ENCODE results near the gene MRPL36.
"Not testable (repeated sequence)": the region's sequence is repeated elsewhere in the genome, so short reads cannot be mapped to it uniquely, and the experiment has no call there.

The MRPL36 gene

DNA sequence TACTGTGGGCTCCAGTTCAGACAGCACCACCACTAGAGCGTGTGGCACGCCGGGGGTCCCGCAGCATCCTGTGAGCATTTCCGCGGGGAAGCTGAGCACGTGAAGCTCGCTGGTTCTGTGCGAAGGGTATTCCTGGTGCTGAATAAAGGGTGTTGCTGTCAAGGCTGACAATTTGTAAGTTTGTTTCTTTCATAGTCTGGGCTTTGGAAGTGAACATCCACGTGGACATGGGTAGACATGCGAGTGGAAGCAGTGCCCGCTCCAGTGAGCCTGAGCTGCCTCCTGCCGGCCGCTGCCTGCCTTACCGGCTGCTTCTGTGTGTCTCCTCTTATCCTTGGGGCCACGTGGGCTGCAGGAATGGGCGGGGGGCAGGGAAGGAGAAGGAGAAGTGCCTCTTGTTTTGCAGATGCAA, 16.2 kb upstream of the MRPL36 start:
- no peak for DNase-seq (ENCODE audit: low spot score)

DNA sequence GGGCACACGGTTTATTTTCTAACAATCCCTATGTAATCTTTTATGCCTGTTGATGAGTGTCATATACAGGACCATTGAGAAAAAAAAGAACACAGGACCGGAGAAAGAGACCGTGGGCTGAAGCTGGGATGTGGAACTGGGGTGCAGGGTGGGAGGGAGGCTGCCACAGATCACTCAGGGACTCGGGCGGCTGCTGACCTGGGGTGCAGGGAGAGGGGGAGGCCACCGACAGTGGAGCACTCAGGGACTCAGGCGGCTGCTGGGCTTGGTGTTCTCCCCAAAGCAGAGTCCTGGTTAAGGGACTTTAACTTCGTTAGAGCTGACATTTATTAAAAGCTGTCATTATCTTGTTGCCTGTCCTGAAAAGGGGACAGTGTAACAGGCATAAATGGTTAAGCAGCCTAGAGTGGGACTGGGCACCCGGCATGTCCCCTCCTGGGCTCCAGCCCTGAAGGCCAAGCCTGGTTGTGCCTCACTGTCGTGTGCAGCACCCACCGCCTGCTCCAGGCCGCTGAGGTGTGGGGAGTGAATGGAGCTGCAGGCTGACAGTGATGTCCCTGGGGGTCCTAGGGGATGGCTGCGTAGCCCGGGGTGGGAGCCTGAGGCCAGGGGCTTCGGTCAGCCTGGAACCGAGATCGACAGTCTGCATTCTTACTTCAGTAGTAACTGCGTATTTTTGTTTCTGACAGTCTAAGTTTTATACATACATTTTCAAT, 15.6 kb upstream of the MRPL36 start:
- DNase-seq (ENCODE audit: low spot score) = no peak

DNA sequence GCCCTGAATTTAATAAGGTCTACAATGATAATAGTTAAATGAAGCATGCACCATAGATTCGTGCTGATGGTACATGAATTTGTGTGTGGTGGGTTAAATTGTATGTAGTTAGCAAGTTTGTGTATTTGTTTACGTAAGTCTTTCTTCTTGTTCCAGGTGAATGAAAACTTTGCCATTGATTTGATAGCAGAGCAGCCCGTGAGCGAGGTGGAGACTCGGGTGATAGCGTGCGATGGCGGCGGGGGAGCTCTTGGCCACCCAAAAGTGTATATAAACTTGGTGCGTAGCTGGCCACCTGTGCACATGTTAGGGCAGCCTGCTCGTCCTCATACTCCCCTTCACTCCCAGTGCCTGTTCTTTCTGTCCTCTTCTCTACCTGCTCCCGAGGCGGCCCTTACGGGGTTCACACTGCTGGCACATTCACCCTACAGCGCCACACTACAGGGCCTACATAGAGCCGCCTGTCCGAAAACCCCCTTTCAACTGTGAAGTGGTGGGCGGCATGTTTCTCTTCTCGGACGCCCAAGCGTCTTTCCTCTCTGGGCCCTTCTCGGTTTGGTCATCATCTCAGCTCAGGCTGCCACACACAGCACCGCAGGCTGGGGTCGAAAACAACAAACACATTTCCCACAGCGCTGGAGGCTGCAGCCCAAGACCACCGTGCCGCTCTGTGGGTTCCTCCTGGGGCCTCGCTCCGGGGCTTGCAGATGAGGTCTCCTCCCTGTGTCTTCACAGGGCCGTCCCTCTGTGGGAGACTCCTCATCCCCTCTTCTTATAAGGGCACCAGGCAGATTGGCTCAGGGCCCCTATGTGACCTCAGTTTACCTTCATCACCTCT, 14.8 kb upstream of the MRPL36 start:
- no peak for DNase-seq (ENCODE audit: low spot score)

DNA sequence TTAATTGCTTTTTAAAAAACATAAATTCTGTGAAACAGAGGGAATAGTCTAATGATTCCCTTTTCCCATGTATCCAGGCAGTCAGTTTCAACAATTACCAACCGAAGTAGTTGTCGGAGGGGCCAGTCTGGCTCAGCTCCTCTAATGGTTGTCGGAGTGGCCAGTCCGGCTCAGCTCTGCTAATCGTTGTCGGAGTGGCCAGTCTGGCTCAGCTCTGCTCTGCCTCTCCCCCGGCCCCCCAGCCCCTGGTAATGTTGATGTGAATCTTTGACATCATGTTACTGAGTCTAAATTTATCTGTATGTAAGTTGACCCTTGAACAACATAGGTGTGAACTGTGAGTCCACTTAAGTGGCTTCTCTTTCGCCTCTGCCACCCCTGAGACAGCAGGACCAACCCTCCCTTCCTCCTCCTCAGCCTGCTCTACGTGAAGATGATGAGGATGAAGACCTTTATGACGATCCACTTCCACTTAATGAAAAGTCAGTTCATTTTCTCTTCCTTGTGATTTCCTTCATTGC, 11.0 kb upstream of the MRPL36 start:
- DNase-seq (ENCODE audit: low spot score) = no peak

DNA sequence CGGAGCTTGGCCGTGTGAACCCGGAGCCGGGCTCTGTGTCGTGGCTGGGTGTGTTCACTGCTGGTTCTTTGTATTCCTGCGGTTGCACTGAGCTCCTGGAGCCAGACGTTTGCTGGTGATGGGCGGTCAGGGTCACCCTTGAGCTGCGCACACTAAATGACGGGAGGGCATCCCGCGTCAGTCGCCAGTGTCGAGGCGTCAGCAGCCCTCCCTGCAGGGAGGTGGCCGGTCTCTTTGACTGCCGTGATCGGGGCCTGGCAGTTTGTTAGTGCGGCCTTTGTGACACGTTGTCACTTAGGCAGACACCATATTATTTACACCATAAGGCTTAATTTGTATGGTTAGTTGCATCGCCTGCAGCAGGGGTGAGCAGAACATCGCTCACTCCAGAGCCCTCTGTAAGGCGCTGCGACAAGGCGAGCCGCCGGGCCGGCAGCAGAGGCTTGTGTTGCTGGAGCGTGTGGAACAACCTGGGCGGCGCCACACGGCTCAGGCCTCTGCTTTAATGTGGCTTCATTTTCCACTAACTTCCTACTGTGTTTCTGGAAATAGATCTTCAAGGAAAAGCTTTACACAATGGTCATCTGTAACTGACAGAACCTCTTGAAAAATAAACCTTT, 9.9 kb upstream of the MRPL36 start:
- DNase-seq (ENCODE audit: low spot score) = no peak

DNA sequence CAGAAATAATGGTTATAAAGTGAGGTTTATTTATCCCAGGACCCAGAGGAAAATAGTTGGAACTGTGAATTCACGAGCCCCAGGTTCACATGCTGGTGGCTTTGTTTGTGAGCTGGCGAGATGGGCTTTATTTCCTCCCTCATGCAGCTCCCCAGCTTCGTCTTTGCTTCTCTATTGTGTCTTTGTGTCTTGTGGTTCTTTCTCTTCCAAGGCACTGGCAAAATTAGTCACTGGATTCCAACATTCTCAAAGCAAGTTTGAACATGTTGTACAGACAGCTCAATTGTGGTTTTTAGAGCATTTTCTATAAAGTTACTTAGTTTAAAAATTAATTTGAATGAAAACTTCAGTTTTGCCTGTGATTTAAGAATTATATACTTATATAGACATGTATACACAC, 8.8 kb upstream of the MRPL36 start:
- DNase-seq (ENCODE audit: low spot score) = no peak

DNA sequence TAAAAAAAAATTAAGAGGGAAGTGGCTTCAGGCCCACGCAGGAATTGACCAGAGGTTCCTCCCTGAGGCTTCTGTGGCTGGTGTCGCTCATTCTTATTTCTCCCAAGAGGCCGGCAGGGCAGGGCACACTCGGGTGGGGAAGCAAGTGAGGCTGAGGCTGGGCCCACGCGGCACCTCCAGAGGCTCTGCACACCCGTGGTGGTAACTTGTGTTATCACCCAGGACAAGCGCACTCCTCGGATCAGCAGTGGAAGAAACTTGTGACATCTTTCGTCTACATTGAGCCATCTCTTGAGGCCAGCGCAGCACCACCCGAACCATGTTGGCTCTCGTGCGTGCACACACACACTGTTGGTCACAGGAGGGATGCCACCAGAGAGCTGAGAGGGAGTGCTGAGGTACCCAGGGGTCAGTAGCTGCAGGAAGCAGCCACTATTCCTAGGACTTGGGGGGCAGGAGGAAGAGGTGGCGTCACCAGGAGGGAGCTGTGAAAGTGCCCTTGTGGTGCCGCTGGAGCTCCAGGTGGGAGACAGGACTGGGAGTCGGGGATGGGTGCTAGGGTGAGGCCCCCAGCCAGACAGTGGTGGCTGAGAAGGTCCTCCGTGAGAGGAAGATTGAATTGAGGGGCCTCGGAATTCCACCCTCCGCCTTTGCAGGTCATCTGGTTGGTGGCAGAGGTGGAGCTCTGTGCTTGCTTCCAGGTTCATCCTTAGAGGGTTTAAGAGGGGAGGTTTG, 8.0 kb upstream of the MRPL36 start:
- no peak for DNase-seq (ENCODE audit: low spot score)

DNA sequence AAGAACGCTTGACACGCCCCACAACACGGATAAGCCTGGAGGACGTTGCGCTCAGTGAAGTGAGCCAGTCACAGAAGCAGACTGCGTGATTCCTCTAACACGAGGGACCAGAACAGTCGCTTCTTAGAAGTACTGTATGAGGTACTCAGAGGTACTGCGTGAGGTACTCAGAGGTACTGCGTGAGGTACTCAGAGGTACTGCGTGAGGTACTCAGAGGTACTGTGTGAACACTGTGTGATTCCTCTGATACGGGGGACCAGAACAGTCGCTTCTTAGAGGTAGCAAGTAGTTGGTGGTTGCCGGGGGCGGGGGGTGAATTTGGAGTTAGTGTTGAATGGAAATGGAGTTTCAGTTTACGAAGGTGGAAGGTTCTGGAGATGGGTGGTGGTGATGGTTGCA, 7.3 kb upstream of the MRPL36 start:
- DNase-seq (ENCODE audit: low spot score) = no peak

DNA sequence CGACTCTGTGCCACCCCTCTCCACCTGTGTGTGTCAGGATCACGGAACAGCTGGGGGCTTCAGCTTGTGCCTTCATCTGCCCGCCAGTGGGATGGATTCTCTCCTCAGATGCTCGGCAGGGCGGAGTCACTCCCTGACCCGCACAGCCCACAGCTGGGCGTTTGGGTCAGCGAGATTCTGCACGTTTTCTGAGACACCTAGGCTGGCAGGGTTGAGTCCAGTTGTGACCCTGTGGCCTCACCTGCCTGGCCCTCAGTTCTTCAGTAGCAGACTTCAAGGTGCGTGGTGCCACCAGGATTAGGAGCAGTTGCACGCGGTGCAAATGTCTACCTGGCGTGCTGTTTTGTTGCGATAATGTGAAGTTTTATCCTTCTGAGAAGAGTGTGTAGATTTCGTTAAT, 6.6 kb upstream of the MRPL36 start:
- no peak for DNase-seq (ENCODE audit: low spot score)

DNA sequence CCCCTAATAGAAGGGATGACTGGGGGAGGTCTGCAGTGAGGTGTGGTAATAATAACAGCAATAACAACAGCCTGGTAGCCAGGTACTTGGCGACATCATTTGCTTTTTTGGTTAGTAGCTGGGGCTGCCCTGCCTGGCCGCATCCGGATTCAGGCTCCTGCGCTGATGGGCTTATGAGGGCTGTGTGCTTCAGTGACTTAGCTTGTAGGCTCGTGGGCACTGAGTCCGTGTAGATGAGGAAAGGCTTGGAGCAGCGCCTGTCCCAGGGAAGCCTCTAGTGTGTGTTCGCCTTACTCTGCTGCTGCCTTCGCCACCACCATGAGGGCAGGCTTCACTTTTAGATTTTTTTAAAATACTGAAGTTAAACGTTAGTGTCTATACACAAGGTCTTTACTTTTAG, 6.1 kb upstream of the MRPL36 start:
- DNase-seq (ENCODE audit: low spot score) = no peak

DNA sequence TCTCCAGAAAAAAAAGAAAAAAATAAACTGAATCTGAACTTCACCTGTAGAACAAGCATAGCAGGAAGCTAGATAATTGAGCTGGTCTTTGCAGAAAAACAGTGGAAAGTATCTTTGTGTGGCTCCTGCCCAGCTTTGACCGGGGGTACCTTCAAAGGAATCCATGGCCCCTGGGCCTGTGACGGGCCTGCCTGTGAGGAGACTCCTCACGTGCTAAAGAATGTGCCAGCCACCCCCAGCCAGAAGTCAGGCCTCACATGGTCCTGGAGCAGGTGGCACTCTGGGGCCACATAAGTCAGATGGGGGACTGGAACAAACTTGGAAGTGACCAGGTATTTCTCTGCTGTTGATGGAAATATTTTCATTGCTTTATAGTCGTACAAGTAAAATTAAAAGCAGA, 5.7 kb upstream of the MRPL36 start:
- DNase-seq (ENCODE audit: low spot score) = no peak

DNA sequence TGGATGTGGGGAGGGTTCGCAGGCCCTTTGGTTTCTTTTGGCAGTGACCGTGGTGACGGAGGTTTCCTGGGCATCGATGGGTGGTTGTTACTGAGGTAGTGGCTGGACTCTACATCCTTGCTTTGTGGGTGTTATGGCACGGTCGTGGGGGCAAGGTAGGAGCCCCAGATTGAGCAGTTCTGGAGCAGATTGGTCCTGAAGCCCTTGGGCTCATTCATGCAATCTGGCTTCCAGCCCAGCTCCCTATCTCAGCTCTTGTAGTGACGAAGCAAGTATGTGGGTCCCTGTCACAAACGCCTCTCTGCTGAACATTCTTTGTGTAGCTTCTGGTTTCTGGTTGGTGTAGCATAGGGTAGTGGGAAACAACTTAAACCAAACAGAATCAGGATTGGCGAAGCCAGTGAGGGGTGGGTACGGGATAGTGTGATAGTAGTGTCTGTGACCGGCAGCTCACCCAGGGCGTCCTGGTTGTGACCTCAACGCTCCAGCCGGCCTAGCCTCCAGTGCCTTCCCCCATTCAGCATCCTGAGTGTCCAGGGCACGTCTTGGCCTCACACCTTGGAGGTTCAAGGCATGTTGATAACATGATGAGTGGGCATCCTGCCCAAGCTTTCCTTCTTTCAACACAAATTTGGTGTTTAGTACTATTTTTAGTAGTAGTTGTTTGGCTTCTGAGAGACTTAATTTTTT, 4.5 kb upstream of the MRPL36 start:
- no peak for DNase-seq (ENCODE audit: low spot score)

DNA sequence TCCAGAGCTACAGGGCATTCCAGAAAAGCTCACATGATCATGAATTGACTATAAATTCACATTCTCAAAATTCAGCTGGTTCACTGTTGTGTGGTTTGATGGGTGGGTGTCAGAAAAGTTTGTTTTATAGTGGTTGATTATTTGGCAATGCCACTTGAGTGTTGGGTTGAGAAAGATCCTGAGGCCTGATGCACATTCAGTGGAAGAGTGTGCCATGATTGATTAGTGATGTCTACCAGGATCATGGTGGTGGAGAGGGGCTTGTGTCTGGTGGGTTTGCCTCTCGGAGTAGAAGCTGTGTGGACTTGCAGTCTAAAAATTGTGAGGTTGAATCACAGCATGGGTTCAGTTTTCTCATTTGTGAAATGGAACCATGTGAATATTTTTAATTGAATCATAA, 3.6 kb upstream of the MRPL36 start:
- DNase-seq (ENCODE audit: low spot score) = no peak

DNA sequence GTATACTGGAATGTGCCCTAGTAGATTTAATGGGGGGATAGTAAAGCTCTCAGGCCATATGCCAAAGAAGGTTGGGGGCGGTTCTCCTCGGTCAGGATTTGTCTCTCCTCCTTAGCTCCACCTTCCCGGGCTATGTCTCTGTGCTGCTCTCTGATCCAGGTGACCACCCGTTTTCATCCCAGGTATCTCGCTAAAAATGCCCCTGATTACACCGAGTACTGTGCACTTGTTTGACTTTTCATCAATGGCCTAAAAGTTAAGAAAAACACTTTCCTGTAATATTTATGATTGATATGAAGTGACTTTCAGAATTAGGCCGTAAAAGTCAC, 2.3 kb upstream of the MRPL36 start:
- DNase-seq (ENCODE audit: low spot score) = no peak

DNA sequence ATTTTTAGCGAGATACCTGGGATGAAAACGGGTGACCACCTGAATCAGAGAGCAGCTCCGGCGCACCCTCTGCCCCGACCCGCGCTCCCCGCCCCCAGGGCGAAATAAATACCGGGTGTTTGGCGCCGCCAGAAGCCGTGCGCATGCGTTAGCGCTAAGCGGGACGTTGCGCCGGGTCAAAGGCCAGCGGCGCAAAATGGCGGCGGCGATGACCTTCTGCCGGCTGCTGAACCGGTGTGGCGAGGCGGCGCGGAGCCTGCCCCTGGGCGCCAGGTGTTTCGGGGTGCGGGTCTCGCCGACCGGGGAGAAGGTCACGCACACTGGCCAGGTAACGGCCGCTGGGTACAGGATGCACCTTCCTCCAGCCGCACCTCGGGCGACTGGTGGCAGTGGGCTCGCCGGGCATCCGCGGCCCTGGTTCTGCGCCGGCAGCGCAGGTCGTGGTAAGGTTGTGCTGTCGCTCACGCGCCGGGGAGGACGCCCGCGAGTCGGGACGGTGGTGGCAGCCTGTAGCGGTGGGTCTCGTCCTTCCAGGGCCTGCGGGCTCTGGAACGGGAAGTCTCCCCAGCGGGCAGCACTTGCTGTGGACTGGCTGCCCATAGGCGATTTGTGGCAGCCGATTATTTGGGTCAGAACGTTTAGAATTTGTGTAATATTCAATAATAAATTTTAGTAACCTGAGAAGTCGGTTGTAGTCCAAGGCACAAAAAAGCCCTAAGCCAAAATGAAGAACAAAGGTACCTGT, 1.8 kb upstream of the MRPL36 start, which contains the start of gene NDUFS6:
Gene NDUFS6 (plus strand): TSS at position 186 of the 745 bp plus-strand sequence. CDS start 11 bp downstream, at position 197.
- peak; percentile 75 for DNase-seq (ENCODE audit: low spot score)

DNA sequence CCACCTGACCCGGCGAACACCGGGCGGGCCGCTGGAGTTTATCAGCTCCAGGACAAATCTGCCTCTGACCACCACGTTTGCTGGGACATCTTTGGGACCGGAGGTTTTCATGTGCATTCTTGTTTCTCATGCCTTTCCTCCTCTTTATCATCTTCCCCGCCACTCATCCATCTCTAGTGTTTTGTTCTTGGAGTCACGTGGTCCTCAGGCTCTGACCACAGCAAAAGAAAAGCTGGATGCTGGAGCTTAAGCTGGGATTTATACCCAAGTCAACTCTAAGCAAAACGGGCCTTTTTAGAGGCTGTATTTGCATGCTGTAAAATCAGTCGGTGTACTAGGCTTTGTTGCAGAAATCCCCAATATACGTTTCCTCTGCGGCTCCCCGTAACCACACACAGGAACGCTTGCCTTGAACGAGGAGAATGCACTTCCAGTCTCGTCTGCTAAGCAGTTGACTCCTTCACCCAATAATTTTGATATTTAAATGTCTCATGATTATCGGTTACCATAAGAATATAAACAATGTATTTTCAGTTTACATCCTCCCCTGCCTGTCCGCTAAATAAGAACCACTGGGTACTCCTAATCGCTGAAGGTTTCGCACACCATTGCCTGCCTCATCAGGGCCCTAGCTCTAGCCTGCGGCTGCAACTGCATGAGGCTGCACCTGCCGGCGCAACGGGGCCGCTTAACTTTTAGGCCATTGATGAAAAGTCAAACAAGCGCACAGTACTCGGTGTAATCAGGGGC, 1.0 kb upstream of the MRPL36 start:
- peak; percentile 51 for DNase-seq (ENCODE audit: low spot score)

DNA sequence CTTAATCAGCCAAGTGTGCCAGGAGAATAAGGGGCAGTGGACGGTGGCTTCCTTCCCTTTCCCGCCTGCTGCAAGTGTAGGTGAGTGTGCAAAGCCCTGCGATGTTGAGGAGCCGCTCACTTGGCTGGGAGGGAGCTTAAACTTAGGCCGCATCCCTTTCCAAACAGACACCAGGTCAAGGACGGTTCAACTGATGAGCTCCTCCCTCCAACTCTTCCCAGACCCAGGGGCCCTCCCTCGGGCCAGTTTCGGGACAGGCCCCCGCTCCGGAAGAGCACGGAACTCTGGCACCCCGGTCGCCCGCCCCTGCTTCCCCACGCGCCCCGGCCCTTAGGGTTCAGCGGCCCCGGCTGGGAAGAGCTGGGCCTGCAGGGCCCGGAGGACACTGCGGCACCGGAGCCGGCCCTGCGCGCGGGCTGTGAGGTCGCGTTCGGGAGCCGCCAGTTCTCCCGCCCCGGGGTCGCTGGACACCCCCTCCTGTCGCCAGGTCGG, 481 bp downstream of the MRPL36 start:
- no peak for DNase-seq (ENCODE audit: low spot score)

DNA sequence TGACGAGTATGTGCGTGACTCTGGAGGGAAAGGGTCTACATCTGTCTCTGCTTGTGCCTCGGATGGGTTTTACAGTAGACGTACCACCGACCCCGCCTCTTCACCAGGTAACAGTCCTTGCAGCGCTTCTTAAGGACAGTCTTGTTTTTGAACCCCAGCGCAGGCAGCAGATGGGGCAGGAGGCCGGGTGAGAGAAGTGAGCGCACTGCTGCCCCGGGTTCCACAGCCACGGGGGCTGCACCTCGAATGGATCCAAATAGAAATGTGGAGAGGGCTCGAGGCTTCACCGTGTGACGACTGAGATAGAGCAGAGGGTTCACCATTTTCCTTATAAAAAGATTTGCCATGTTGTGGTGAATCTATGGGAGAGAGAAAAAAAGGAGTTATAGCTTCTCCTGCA, 1.0 kb downstream of the MRPL36 start:
- DNase-seq (ENCODE audit: low spot score) = not testable (repeated sequence)

DNA sequence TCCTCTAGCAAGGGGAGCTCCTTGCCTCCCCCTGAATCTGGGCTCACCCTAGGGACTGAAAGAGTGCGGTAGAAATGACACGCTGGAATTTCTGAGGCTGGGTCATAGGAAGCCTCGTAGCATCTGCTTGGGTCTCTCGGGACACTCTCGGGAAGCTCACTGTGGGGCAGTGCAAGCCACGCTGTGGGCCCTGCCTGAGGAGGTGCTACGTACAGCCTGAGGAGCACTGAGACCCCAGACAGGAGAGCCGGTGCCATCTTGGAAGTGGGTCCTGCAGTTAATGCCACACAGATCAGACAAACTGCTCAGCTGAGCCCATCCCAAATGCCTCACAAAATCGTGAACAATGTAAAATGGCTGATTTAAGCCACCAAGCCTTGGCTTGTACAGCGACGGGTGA, 1.8 kb downstream of the MRPL36 start:
- no peak for DNase-seq (ENCODE audit: low spot score)
